Stomach (tissue), 9 donors: ENCODE data around the gene FBXL7. TPM values are rescaled to one million over a fixed set of nuclear protein-coding genes. Genes with fewer than 3 reads are reported as not detected.

Source experiments
- DNase-seq, 2 donors: peaks; one replicate each; pipeline versions ENCODE4 v3.0.0 to v3.0.0-alpha.2; 2013 to 2019
- H3K27ac ChIP-seq, 5 donors: fragments of 200-600 bp in 4 of 5; sonication (generic) in 4 of 5; one replicate each; pipeline ENCODE4 v1.5.1; 2013 to 2019; ENCODE audit warnings: mild to moderate bottlenecking in 1 of 5, moderate library complexity in 1 of 5
- H3K27me3 ChIP-seq, 3 donors: fragments of 200-600 bp; sonication (generic); one replicate each; pipeline ENCODE4 v1.5.1; 2017 to 2019; ENCODE audit warnings: mixed run types in 1 of 3
- H3K36me3 ChIP-seq, 4 donors: fragments of 200-600 bp; sonication (generic); 1 replicate in 3 of 4; 2 replicates in 1 of 4; pipeline ENCODE4 v1.5.1; 2016 to 2019
- H3K4me1 ChIP-seq, 4 donors: fragments of 200-600 bp; sonication (generic); one replicate each; pipeline ENCODE4 v1.5.1; 2016 to 2019
- H3K4me3 ChIP-seq, 4 donors: fragments of 200-600 bp; sonication (generic) in 3 of 4; one replicate each; pipeline ENCODE4 v1.5.1; 2016 to 2019; ENCODE audit warnings: mild to moderate bottlenecking in 1 of 4
- H3K9me3 ChIP-seq, 4 donors: fragments of 200-600 bp; sonication (generic); one replicate each; pipeline ENCODE4 v1.5.1; 2016 to 2019
- CTCF ChIP-seq, 7 experiments: fragments of 450-650 bp in 4 of 7; fragments of 200-600 bp in 3 of 7; sonication (generic) in 3 of 7; IDR thresholded peaks; one replicate each; pipeline ENCODE4 v1.5.1; 2016 to 2019; ENCODE audit warnings: antibody characterized with exemption in 7 of 7, control low read depth in 2 of 7, mild to moderate bottlenecking in 1 of 7
- EP300 ChIP-seq: sonication (generic); formaldehyde crosslinking; IDR thresholded peaks from one replicate; pipeline ENCODE4 v1.6.1; 2017; ENCODE audit warnings: antibody characterized with exemption
- POLR2A ChIP-seq, 4 donors: fragments of 450-650 bp; IDR thresholded peaks; one replicate each; pipeline ENCODE4 v1.6.1; 2016; ENCODE audit warnings: antibody characterized with exemption in 4 of 4, control low read depth in 2 of 4, mild to moderate bottlenecking in 1 of 4, moderate library complexity in 1 of 4
- POLR2AphosphoS5 ChIP-seq, 3 donors: sonication (generic); formaldehyde crosslinking; IDR thresholded peaks; one replicate each; pipeline ENCODE4 v1.6.1; 2016; ENCODE audit warnings: antibody characterized with exemption in 3 of 3
- WGBS, 5 donors: extraction: QIAGEN DNeasy Blood & Tissue Kit in 3 of 5; methylation state at CpG; one replicate each; pipeline versions ENCODE4 v1.1.5 to v1.1.7; 2013 to 2018; 5-methylcytosine and 5-hydroxymethylcytosine counted together
- intact Hi-C: fragments of 100-400 bp; cut with DNase I; formaldehyde crosslinking; loops from one replicate; pipeline ENCODE4 v1.15.1; 2023; ENCODE audit warnings: low total_unique reads
- polyA plus RNA-seq, 3 donors: library from polyadenylated mRNA; stranded (reverse); fragments of 200-250 nt; gene quantifications; one replicate each; pipeline ENCODE4 v1.2.3, GENCODE V29; 2013
- total RNA-seq, 5 donors: library from RNA; depleted of rRNA; stranded (reverse); fragments of >200 nt; gene quantifications; one replicate each; pipeline versions ENCODE4 v1.1.0 to v1.2.3, GENCODE V29; 2014 to 2016
- donor health status: healthy with polysubstance abuse.
- donor health status: Bipolar disorder and iron deficiency.
- donor health status: healthy.

Gene FBXL7
- total and polyA plus RNA-seq, 8 donors = 3.6 to 17.1 (median 6.8) TPM

GRCh38 chr5:15610216-15610615 lies 110.2 kb downstream of the FBXL7 start:
- TF ChIP-seq POLR2AphosphoS5 (IDR thresholded peaks at IDR 0.05) (no peak), EP300 (no peak), CTCF (IDR thresholded peaks at IDR 0.05) (no peak), POLR2A (IDR thresholded peaks at IDR 0.05) (no peak)
- no peak for DNase-seq
- H3K4me3 ChIP-seq = no peak overlapping the region
- WGBS, 5 donors = 39 to 53% (median 51%) methylated on average over 2 of the region's 2 CpGs
- no peaks in the 10 kb centered on the region for H3K4me1 ChIP-seq
- H3K27me3 ChIP-seq = no peaks in the 10 kb centered on the region
- intact Hi-C loops = no loop called here
- H3K9me3 ChIP-seq = no peaks in the 10 kb centered on the region
- H3K36me3 ChIP-seq = no peaks in the 10 kb centered on the region
- no peak overlapping the region for H3K27ac ChIP-seq

GRCh38 chr5:15611008-15611407 lies 111.0 kb downstream of the FBXL7 start:
- Histone ChIP-seq H3K36me3 (no peaks in the 10 kb centered on the region), H3K4me1 (no peaks in the 10 kb centered on the region), H3K4me3 (no peak overlapping the region), H3K27me3 (no peaks in the 10 kb centered on the region), H3K9me3 (no peaks in the 10 kb centered on the region), H3K27ac (no peak overlapping the region)
- no peak for TF ChIP-seq CTCF (IDR thresholded peaks at IDR 0.05)
- TF ChIP-seq EP300 = no peak
- no peak for TF ChIP-seq POLR2AphosphoS5 (IDR thresholded peaks at IDR 0.05)
- TF ChIP-seq POLR2A (IDR thresholded peaks at IDR 0.05) = no peak
- intact Hi-C loops = no loop called here
- 63 to 95% (median 90%) methylated on average over 2 of the region's 2 CpGs for WGBS, 5 donors
- DNase-seq = no peak

GRCh38 chr5:15612915-15613635 lies 113.1 kb downstream of the FBXL7 start:
- intact Hi-C loops = no loop called here
- Histone ChIP-seq H3K4me3 (no peak overlapping the region), H3K27me3 (no peaks in the 10 kb centered on the region), H3K9me3 (no peaks in the 10 kb centered on the region), H3K4me1 (no peaks in the 10 kb centered on the region), H3K36me3 (no peaks in the 10 kb centered on the region), H3K27ac (no peak overlapping the region)
- no peak for TF ChIP-seq EP300
- no peak for TF ChIP-seq CTCF (IDR thresholded peaks at IDR 0.05)
- TF ChIP-seq POLR2AphosphoS5 (IDR thresholded peaks at IDR 0.05) = no peak
- TF ChIP-seq POLR2A (IDR thresholded peaks at IDR 0.05) = no peak
- 42 to 69% (median 60%) methylated on average over 1 of the region's 1 CpG for WGBS, 5 donors
- DNase-seq = no peak

GRCh38 chr5:15614679-15615078 lies 114.7 kb downstream of the FBXL7 start:
- H3K36me3 ChIP-seq = no peaks in the 10 kb centered on the region
- no peaks in the 10 kb centered on the region for H3K9me3 ChIP-seq
- intact Hi-C loops = no loop called here
- DNase-seq = no peak
- H3K27ac ChIP-seq = no peak overlapping the region
- WGBS, 5 donors = 89 to 91% (median 90%) methylated on average over 4 of the region's 4 CpGs
- H3K27me3 ChIP-seq = no peaks in the 10 kb centered on the region
- TF ChIP-seq POLR2AphosphoS5 (IDR thresholded peaks at IDR 0.05) = no peak
- TF ChIP-seq CTCF (IDR thresholded peaks at IDR 0.05) = no peak
- TF ChIP-seq EP300 = no peak
- TF ChIP-seq POLR2A (IDR thresholded peaks at IDR 0.05) = no peak
- no peaks in the 10 kb centered on the region for H3K4me1 ChIP-seq
- H3K4me3 ChIP-seq = no peak overlapping the region
